ENCODE measurements around the gene ATF1.

ATF1 gene

DNA sequence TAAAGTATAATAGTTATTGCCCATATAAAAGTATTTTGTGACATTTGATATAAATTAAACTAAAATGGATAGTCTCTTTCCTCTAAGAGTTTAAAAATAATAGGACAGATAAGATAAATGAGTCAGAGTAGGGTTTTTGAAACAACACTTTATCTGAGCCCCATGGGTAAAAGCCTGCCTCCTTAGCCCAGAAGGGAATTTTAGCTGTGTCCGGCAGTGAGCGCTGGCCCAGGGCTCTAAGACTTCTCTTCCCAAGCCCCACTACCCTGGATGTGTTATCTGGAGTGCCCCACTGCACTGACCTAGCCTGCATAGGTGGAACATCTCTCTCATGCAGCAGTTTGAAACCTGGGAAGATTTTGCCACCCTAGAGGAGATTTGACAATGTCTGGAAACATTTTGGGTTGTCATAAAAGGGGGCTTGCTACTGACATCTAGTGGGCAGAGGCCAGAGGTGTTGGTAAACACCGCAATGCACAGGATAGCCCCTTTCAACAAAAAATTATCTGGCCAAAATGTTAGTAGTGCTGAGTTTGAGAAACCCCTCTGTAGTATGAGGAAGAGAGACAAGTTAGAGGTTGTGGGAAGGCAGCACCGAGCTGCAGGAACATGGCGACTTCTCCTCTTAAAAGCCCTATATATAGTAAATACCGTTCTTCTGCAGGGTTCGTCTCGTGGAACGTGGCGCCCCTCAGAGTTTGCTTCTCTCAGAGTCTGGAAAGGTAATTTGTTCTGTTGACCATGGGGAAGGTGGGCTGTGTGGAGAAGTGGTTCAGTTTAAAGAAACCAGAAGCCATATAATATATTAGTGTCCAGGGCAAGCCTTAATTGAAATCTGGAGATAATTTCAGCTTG is 29.3 kb upstream of the ATF1 start:
- TF ChIP-seq, protein P1, sequence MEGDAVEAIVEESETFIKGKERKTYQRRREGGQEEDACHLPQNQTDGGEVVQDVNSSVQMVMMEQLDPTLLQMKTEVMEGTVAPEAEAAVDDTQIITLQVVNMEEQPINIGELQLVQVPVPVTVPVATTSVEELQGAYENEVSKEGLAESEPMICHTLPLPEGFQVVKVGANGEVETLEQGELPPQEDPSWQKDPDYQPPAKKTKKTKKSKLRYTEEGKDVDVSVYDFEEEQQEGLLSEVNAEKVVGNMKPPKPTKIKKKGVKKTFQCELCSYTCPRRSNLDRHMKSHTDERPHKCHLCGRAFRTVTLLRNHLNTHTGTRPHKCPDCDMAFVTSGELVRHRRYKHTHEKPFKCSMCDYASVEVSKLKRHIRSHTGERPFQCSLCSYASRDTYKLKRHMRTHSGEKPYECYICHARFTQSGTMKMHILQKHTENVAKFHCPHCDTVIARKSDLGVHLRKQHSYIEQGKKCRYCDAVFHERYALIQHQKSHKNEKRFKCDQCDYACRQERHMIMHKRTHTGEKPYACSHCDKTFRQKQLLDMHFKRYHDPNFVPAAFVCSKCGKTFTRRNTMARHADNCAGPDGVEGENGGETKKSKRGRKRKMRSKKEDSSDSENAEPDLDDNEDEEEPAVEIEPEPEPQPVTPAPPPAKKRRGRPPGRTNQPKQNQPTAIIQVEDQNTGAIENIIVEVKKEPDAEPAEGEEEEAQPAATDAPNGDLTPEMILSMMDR (conservative IDR thresholded peaks at IDR 0.05; ENCODE audit: control insufficient read depth, insufficient read depth, low read depth, low read length): peak; percentile 73
- DNase-seq (ENCODE audit: low read depth): peak; percentile 42
- H3K4me3 ChIP-seq (ENCODE audit: control insufficient read depth, low read depth, low read length): no peak overlapping the region

DNA sequence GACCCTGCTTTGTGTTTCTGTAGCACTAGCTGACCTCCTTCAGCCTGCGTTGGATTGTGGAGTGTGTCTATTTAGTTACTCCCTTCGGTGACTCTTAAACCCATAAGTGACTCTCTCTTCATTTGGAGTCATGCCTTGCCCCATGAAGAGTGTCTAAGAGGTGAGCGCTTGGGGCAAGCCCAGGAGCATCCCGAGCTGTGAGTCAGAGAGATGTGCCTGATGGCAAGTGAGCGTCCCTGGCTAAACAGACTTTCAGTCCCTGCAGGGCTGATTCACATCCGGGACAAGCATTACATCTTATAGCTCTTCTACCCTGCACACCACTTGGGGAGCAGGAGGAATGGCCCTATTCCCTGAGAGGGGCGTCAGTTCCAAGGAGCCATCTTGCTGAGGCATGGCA is 24.3 kb upstream of the ATF1 start:
- DNase-seq (ENCODE audit: low read depth): peak; percentile 23
- H3K4me3 ChIP-seq (ENCODE audit: control insufficient read depth, low read depth, low read length): no peak overlapping the region
- TF ChIP-seq, protein P1 (conservative IDR thresholded peaks at IDR 0.05; ENCODE audit: control insufficient read depth, insufficient read depth, low read depth, low read length): no peak

DNA sequence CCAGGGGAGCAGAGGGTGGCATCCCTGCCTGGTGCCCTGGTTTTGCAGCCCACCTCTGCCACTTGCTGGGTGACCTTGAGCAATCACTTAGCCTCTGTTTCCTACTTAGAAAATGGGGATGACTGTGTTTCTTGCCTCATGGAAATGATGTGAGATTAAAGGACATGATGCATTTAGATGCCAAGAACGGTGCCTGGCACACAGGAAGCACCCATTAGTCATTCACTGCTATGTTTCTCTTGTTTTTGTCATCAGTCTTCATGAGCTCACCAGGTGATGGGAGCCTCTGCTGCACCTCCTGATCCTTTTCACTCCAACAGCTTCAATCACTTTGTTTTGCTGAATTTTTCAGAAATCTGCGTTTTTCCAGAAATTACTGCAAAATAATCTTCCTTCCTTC is 23.6 kb upstream of the ATF1 start:
- DNase-seq (ENCODE audit: low read depth): peak; percentile 40
- TF ChIP-seq, protein P1 (conservative IDR thresholded peaks at IDR 0.05; ENCODE audit: control insufficient read depth, insufficient read depth, low read depth, low read length): no peak

DNA sequence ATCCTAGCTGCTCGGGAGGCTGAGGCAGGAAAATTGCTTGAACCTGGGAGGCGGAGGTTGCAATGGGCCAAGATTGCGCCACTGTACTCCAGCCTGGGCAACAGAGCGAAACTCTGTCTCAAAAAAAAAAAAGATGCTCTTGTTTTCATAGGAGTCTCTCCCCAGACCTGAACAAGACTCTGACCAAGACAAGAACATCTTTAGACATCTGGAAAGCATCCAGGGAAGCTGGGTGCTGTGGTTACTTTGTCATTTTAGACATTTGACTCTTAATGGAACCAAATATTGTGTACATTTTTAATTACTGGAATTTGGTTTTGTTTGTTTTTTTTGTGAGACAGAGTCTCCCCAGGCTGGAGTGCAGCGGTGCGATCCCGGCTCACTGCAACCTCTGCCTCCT is 21.1 kb upstream of the ATF1 start:
- TF ChIP-seq, protein P1 (conservative IDR thresholded peaks at IDR 0.05; ENCODE audit: control insufficient read depth, insufficient read depth, low read depth, low read length): no peak
- DNase-seq (ENCODE audit: low read depth): no peak
- H3K4me3 ChIP-seq (ENCODE audit: control insufficient read depth, low read depth, low read length): no peak overlapping the region

More for the DNA sequence above, 23.6 kb upstream of the ATF1 start:
- H3K4me3 ChIP-seq (ENCODE audit: control insufficient read depth, low read depth, low read length): no peak overlapping the region

DNA sequence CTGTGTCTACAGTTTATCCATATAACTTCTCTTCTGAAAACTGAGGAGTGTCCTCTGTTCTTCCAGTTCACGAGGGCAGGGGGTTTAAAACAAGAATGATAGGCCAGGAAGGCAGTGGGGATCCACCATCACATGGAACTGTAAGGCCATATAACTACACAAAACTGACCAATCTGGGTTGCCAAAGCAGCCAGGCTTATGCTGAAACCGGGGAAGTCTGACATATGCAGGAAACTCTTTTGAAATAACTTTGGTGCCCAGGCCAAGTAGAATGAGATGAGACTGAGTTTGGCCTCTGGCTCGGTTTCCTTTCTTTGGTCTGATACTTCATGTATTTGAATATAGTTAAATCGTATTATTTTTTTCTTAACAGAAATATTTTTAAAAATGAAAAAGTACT is 18.0 kb upstream of the ATF1 start:
- TF ChIP-seq, protein P1 (conservative IDR thresholded peaks at IDR 0.05; ENCODE audit: control insufficient read depth, insufficient read depth, low read depth, low read length): no peak

DNA sequence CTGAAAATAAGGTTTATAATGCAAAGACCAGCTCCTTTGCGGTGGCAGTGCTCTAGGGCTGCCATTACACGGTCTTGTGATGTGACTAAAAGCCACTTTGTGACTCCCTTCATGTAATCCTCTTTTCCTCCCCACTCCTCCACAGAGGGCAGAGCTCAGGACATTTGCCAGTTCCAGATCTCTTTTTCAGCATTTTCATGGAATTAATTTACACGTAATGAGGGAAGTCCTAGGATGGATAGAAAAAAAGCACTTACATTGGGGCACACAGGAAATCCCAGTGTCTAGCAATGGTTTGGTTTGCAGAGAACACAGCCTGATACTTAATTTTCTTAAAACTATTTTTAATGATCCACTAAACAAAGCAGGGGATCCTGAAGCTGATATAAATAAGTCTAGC is 17.5 kb upstream of the ATF1 start:
- no peak overlapping the region for H3K4me3 ChIP-seq (ENCODE audit: control insufficient read depth, low read depth, low read length)
- TF ChIP-seq, protein P1 (conservative IDR thresholded peaks at IDR 0.05; ENCODE audit: control insufficient read depth, insufficient read depth, low read depth, low read length): no peak
- DNase-seq (ENCODE audit: low read depth): no peak

More for the DNA sequence above, 18.0 kb upstream of the ATF1 start:
- DNase-seq (ENCODE audit: low read depth): no peak
- H3K4me3 ChIP-seq (ENCODE audit: control insufficient read depth, low read depth, low read length): no peak overlapping the region
